Embryonic facial prominence (tissue), 1 donor: ENCODE measurements around the gene GOLGA7B.

Experiments used
- DNase-seq: peaks from one replicate; pipeline ENCODE4 v3.0.0-alpha.2; 2016; ENCODE audit errors: extremely low spot score

The GOLGA7B gene

DNA sequence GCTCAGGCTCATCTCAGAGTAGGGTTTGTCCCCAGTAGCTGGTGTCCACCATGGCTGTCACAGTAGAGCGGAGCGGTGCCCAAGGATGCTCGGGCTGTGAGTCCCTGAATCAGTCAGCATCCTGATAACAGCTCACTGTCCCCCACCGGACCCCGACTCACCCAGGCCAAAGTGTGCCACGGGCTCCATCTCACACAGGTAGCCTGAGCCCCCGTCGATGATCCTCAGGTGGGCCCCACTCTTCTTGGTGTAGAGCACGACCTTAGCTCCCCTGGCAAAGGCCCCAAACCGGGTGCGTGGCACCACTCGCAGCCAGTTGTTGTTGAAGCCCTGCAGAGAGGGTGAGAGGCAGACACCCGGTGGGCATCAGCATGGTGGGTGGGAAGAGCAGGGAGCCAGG lies 45.4 kb downstream of the GOLGA7B start:
- no peak for DNase-seq

DNA sequence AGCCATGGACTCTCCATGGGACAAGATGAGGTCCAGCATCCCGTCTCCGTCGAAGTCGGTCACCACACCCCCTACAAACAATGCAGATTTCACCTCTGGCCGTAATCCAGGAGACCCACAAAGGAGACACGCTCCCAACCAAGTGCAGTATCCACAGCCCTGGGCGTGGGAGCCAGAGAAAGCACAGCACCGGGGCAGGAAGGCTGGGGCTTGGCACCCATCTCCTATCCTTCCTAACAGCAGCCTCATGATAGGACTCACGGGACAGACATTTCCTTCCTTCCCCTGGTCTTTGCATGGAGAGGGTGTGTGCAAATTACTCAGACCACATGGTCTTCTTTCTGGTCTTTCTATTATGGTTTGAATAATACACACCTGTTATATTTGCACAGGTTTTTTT lies 46.3 kb downstream of the GOLGA7B start:
- DNase-seq = no peak

DNA sequence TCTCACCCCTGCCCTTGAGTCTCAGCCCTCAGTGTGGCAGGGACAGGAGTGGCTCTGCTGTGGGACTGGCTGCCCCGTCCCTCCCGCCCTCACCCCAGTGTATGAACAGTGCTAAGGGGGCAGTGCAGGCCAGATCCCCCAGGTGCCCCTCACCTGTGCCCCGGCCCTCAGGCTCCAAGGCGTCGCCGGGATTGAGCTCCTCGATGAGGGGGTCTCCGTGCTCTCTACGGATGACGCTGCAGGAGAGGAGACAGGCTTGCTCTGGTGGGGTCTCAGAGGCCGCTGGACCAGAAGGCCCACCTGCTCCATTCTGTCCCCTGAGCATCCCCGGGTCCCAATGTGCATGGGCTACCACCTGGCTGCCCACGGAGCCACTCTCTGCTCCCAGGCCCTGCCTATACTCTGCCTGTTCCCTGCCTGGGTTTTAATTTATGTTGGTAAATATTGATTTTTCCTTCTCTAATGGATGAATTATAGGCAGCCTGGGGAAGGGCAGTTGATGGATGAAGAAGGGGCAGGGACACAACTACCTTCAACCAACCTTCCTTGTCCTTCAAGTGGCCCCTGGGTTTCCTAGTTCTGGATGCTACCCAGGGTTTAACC lies 47.2 kb downstream of the GOLGA7B start:
- DNase-seq = no peak

DNA sequence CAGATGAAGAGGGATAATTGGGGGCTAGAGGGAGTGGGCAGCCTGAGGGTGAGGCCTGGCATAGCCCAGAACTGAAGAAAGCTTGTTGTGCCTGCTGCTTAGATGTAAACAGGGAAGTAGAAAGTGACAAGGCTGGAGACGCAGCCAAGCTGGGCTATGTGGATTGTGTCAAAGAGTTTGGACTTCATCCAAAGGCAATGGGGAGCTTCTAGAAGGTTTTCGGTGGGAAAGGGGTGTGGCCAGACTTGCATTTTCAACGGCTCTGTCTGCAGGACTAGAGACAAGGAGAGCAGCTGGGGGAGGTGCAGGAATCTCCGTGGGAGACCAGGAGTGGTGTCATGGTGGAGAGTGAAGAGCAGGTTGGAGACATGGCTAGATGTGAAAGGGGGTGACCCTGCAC lies 48.8 kb downstream of the GOLGA7B start:
- DNase-seq = no peak

DNA sequence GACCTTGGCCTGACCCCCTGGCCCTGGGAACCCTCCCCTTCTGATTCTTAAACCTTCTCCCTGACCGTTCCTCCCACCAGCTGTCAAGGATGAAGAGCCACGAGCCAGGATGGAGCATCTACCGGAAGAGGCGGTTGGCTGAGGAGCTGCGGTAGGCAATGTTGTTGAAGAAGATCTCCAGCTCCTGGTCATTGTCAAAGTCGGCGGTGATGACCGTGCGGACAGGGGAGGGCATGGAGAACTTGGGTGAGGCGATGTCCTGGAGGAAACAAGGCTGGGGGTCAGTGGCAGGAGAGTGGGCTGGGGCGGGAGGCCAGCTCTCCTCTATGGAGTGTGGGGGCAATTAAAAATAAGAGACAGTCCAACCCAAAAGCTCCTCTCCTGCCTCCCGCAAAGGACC lies 51.7 kb downstream of the GOLGA7B start:
- DNase-seq = no peak

DNA sequence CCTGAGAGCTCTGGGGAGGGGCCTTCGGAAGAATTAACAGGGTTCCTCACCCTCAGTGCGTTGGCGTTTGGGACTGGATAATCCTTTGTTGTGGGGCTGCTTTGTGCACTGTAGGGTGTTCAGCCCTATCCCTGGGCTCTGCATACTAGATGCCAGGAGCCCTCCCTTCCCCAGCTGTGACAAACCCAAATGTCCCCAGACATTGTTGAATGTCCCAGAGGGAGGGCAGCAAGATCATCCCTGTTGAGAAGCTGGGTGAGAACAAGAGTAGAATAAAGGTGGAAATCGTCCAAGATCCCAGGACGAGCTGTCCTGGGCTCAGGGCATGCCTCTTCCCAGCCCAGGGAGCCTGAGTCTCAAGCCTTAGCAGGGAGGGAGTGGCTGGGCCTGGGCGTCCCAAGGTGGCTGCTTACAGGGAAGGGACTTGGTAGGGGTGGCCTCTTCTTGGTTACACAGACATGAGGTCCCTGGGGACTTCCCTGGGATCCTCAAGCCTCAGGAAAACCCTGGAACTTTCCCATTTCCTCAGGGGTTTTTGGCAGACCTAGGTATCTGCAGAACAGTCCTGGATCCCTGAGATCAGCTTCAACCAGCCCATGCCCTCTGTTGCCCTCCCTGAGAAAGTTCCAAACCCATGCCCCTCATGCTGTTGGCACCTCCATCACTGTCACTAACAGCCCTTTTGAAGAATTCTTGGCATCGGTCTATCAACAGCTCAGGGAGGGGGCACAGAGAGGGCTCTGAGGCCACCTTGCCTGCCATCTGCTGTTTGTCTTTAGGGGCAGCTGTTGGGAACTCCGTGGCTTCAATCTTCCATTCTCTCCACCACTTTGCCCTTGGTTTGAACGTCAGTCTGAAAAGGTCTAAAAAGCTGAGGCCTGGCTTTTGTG lies 53.7 kb downstream of the GOLGA7B start:
- DNase-seq = no peak

DNA sequence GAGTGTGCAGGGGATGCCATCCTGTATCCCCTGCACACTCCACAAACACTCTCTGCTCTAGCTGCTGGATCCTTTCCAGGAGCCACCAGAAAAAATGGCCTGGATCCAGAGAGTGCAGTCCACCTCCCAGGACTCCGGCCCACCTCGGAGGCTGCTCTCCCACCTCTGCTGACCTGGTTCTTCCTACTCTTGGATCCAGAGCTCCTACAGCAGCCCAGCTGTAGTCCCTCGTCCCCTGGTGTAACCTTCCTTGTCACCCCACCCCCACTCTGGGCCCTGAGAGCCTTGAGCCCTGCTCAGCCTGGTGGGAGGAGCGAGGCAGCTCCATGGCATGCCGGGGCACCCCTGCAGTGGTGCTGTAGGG lies 54.4 kb downstream of the GOLGA7B start:
- no peak for DNase-seq

DNA sequence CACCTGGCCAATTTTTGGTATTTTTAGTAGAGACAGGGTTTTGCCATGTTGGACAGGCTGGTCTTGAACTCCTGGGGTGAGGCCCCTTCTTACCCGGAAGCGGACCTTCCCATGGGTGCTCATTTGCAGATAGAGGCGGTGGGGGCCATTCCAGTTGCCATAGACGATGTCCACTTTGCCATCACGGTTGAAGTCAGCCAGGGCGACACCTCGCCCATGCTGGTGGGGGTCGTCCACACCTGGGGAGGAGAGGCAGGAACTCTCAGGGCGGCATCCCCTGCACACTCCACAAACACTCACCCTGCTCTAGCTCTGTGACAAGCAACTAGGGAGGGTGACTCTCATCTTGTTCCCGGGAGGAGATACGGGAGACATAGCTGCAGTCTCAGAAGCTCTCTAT lies 54.9 kb downstream of the GOLGA7B start:
- DNase-seq = no peak

DNA sequence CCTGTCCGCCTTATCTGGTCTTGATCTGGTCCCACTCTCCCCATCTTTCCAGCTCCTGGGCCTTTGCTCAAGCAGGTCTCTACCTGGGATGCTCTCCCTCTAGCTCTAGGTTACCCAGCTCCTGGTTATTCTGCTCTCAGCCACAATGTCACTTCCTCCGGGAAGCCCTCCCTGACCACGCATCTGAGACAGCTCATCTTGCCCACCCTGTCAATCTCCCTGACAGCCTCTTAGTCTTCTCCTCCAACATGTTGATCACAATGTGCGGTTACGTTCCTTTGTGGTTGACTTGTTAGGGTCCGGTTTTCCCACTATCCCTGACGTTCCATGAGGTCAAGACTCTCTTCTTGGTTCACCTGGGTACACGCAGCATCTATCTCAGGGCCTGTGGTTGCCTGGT lies 55.6 kb downstream of the GOLGA7B start:
- no peak for DNase-seq

DNA sequence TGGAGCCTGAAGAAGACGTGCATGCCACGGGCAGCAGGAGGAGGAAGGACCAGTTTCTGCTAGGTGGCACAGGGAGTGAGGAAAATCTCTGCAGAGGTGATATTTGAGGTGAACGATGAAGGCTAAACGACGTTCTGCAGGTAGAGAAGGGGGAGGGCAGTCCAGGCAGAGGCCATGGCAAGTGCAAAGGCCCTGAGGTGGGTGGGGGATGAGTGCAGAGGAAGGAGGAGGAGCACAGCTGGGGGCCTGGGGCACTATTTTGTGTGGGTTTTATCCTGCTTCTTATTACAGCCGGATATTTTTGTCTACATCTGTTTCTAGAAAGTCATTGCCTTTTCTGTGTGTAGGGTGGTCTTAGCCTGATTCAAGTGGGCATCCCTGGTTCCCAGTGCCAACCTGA lies 57.6 kb downstream of the GOLGA7B start:
- no peak for DNase-seq

DNA sequence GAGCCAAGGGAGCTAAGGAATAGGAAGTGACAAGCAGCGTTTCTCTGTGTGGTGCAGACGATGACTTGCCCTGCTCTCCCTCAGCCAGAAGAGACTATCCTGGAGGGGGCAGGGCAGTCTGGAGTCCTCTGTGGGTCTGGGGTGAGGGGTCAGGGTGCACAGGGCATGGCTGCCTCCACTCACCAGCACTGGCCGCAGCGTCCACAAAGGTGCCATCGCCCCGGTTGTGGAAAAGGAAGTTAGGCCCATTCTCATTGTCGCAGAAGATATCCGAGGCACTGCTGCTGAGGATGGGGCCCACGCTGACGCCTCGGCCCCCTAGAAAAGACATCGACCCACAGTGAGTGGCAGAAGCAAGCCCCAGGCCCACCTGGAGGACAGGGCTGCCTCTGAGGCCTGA lies 58.2 kb downstream of the GOLGA7B start:
- no peak for DNase-seq

DNA sequence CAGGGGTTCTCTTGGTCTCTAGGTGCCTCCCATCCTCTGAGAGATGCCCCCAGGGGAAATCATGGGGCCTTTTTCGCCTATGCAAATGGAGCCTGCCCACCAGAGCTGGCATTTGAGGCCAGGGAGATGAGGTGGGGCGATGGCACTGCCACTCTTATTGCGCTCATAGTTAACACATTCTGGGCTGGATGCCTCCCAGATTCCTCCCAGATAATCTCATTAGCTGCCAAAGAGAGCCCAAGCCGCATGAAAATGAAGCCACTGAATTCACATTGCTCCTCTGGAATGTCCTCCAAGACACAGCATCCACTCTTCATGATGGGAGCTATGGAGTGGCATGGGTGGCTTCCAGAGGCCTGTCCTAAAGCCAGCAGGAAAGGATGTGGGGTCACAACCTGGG lies 61.0 kb downstream of the GOLGA7B start:
- DNase-seq = no peak

DNA sequence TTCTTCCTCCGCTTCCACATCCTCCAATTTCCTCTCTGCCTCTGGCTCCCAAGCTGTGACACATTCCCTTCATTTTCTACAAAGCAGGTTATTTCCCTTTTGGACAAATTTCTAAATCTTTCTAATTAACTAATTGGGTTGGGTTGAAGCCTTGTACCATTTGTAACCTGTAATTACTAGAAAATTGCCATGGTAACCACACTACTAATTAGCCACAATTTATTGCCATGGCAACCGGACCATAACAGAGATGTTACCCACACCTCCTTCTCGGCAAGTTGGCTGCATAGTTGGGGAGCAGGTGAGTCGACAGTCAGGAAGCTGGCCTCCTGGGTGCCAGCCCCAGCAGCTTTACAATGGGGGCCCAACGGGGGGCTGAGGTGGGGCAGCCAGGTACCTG lies 61.6 kb downstream of the GOLGA7B start:
- no peak for DNase-seq

DNA sequence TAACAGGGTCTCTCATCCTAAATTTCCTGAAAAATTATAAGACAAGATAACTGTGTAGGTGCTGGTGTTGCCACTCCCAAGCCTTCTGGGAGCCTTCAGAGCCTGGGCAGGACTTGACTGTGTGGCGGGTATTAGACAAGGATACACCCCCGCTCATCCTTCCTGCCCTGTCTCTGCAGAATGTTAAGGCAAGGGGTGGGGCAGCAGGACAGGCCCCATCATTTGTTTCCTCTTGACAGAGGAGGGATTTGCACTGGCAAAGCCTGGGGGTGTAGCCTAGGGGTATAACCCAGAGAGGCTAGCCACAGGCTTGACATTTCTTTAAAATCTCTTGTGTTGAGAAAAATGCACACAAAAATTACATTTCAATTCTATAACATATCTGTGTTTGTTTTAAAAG lies 63.5 kb downstream of the GOLGA7B start:
- DNase-seq = no peak

DNA sequence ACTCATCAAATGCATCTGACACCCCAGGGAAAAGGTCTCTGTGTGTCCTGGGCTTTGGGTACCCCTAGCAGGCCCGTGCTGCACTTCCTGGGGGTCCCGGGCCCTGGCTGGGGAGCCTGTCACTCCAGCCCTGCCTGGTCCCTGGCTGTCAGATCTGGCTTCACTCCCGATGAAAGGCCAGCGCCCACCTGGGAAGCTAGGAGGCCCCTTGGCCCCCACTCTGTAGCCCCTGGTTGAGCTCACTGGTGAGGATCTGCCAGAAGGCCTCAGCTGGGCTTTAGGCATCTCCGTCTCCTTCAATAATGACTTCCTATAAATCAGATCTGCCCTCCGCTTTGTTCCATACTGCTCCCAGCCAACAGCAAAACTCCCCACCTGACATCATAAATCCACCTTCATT lies 64.0 kb downstream of the GOLGA7B start:
- no peak for DNase-seq

DNA sequence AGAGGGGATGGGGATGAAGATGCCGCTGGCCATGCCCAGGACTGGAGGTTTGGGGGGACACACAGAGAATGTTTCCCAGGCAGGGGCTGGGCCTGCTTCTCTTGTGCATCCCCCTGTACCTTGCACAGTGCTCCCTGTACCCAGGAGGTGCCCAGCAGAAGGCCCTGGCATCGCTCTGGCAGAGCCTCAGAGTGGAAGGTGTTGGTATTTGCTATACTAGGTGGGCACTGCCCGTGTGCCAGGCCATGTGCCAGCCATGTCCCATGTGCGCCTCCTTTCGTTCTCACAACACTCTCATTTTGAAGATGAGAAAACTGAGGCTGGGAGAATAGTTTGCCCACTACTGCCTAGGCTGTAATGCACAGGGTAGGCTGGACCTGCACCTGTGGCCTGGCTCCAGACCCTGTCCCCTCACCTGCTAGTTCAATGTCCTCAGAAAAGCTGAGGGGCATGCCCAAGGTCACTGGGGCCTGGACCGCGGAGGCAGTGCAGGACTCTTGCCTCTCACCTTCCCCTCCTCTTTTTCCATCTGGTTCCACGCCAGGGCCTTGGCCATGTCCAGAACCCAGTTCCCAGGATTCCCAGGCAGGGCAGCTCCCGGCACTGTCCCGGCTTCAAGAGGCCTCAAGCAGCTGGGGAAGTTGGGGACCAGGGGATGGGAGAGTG lies 64.7 kb downstream of the GOLGA7B start:
- DNase-seq = no peak

DNA sequence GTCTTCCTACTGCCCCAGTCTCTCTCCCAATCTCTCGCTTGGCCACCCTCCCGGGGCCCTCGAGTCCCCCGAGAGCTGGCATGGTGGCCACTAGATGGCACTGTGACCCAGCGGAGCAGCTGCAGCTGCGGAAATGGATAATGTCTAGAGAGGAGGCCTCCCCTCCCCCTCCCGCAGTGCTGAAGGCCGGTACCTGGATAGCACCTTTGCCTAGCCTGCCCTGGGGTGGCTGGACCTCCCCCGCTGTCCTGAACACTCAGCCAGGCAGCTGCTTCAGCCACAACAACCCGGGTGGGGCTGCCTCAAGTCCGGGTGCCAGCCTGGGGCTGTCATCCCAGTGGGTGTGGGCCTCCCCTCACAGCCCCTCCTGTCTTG lies 65.2 kb downstream of the GOLGA7B start:
- DNase-seq = no peak

DNA sequence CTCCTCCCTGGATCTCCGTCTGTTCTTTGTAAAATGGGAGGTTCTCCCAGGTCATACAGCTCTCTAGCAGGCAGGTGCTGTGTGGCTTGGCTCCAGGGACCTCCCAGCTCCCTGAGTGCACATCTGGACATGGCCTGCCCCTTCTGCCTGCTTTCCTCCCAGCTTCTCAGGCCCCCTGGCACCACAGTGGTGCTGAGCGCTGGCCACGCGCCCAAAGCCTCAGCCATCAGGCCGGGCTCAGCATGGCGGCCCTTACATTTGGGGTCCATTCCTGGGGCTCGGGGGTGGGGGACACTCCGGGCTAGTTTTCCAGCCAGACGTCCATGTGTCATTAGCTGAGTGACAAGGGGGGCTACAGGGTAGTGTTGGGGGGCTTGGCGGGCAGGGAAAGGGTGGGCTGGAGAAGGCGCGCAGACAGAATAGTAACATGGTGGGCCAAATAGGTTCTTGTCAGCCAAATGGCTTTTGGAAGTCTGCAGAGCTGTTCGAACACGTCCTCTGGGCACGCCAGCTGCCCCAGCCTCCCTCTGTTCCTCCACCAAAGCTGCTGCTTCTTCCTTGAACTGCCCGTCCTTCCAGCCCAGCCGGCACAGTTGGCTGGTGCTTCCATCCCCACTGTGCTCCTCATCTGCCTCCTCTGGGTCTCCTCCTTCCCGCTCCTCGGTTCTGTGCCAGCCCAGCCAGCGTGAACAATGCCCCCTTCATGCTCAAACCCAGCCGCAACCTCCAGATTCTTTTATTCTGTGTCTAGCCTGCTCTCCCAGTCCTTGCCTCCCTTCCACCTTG lies 65.9 kb downstream of the GOLGA7B start:
- DNase-seq = no peak

DNA sequence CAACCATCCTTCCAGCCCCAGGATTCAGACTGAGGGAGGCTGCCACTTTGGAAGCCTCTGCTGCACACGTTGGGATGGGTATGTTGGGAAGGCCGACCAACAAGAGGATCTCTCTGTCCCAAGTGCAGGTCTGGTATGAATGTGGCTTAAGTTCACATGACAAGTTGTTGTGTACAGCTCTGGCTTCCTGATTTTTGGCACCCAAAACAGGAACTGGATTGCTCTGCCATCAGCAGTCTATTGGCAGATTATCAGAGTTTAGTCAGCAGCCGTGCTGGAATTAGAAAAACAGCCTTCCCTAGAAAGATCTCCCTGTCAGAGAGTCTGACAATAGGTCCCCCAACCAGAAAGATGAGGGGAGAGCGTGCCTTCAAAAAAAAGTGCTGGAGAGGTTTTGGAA lies 66.9 kb downstream of the GOLGA7B start:
- no peak for DNase-seq

DNA sequence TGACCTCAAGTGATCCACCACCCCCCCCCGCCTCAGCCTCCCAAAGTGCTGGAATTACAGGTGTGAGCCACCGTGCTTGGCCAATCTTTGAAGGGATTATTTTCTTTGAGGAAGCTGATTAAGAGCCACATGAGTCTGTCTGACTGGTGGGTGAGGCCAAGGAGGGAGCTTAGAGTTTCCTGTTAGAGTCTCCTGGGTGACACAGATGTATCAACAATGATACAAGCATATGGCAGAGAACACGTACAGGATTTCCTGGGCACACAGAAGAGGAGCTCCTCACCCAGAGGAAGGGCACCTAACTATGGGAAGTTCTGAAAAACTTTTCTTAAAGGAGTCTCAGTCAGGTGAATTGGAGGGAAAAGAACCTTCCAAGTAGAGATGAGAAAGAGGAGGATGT lies 69.4 kb downstream of the GOLGA7B start:
- DNase-seq = no peak

DNA sequence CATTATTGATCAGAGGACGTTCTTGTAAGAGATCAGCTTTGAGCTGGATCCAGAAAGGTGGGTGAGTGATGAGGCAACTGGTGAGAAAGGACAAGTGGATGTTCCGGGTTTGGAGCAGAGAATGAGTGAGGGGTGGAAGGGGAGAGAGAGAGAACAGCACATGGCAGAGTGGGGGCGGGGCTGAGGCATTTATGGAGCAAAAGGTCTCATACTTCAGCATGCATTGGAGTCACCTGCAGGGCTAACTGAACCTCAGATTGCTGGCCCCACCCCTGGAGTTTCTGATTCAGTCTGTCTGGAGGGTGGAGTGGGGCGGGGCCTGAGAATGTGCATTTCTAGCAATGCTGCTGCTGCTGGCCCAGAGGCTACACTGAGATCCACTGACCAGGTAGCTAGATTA lies 71.2 kb downstream of the GOLGA7B start:
- DNase-seq = no peak
